DOHH2 (cell line): Measurements from ENCODE around the gene DPRX.

Experiments
- H3F3A ChIP-seq: fragments of 200-600 bp; sonication (generic), shearing (Covaris generic); 2 replicates; pipeline ENCODE4 v1.6.0; 2016; ENCODE audit warnings: antibody characterized with exemption, mild to moderate bottlenecking; ENCODE audit not compliant: control insufficient read depth, insufficient read depth
- H3K27ac ChIP-seq: fragments of 200-600 bp; sonication (generic); 2 replicates; pipeline ENCODE4 v1.5.1; 2014; ENCODE audit warnings: low read depth, mild to moderate bottlenecking, low read length, moderate library complexity
- H3K27me3 ChIP-seq: fragments of 200-600 bp; sonication (generic); 2 replicates; pipeline ENCODE4 v1.6.1; 2014; ENCODE audit warnings: mild to moderate bottlenecking, low read length, mixed read lengths; ENCODE audit not compliant: control insufficient read depth
- H3K36me3 ChIP-seq: fragments of 200-600 bp; sonication (generic); 2 replicates; pipeline ENCODE4 v1.6.1; 2014; ENCODE audit warnings: mild to moderate bottlenecking, low read length, moderate library complexity, mixed read lengths; ENCODE audit not compliant: control insufficient read depth
- H3K4me1 ChIP-seq: fragments of 200-600 bp; sonication (generic); 2 replicates; pipeline ENCODE4 v1.6.1; 2014; ENCODE audit warnings: mild to moderate bottlenecking, low read length, mixed read lengths; ENCODE audit not compliant: control insufficient read depth
- H3K4me2 ChIP-seq: fragments of 200-600 bp; sonication (generic); 2 replicates; pipeline ENCODE4 v1.6.0; 2014; ENCODE audit warnings: mild to moderate bottlenecking, low read length, moderate library complexity
- H3K4me3 ChIP-seq: fragments of 200-600 bp; sonication (generic); 2 replicates; pipeline ENCODE4 v1.5.1; 2014; ENCODE audit warnings: mild to moderate bottlenecking, low read length, mixed read lengths
- H3K79me2 ChIP-seq: fragments of 200-600 bp; sonication (generic); 2 replicates; pipeline ENCODE4 v1.6.1; 2014; ENCODE audit warnings: mild to moderate bottlenecking, low read length, mixed read lengths; ENCODE audit not compliant: control insufficient read depth
- H3K9me2 ChIP-seq: fragments of 200-600 bp; sonication (generic); replicated peaks from 2 replicates; pipeline ENCODE4 v1.6.1; 2014; ENCODE audit warnings: mild to moderate bottlenecking, low read length, mixed read lengths; ENCODE audit not compliant: control insufficient read depth
- H3K9me3 ChIP-seq: fragments of 200-600 bp; sonication (generic); 2 replicates; pipeline ENCODE4 v1.6.1; 2014; ENCODE audit warnings: antibody characterized with exemption, low read length, mixed read lengths; ENCODE audit not compliant: control insufficient read depth, insufficient read depth
- H4K20me1 ChIP-seq: fragments of 200-600 bp; sonication (generic); 2 replicates; pipeline ENCODE4 v1.6.0; 2014; ENCODE audit warnings: low read depth, mild to moderate bottlenecking, antibody characterized with exemption, low read length, moderate library complexity; ENCODE audit not compliant: control insufficient read depth, insufficient read depth
- EZH2phosphoT487 ChIP-seq: fragments of 200-600 bp; sonication (generic); IDR thresholded peaks from 2 replicates; pipeline ENCODE4 v1.6.1; 2017; ENCODE audit warnings: borderline replicate concordance, mild to moderate bottlenecking, antibody characterized with exemption, low read length, moderate library complexity, mixed read lengths
- TF ChIP-seq, protein P1 (sequence below): fragments of 200-600 bp; sonication (generic); IDR thresholded peaks from one replicate; pipeline ENCODE4 v1.5.1; 2014; ENCODE audit warnings: antibody characterized with exemption, mild to moderate bottlenecking, low read depth, low read length; ENCODE audit not compliant: poor library complexity, severe bottlenecking

DPRX gene

GRCh38 chr19:53634768-53635167, 3.0 kb downstream of the DPRX start:
- Histone ChIP-seq H3K79me2 (no peaks in the 10 kb centered on the region), H3K4me1 (no peaks in the 10 kb centered on the region), H3K4me3 (no peak overlapping the region), H3F3A (no peaks in the 10 kb centered on the region), H3K27ac (no peak overlapping the region), H3K9me3 (peaks cover 11% of the 10 kb centered on the region; the same call in 1 of the 2 replicates), H3K27me3 (no peaks in the 10 kb centered on the region), H3K4me2 (no peak overlapping the region), H3K9me2 (no peaks in the 10 kb centered on the region), H3K36me3 (no peaks in the 10 kb centered on the region), H4K20me1 (no peaks in the 10 kb centered on the region)
- TF ChIP-seq, protein P1, sequence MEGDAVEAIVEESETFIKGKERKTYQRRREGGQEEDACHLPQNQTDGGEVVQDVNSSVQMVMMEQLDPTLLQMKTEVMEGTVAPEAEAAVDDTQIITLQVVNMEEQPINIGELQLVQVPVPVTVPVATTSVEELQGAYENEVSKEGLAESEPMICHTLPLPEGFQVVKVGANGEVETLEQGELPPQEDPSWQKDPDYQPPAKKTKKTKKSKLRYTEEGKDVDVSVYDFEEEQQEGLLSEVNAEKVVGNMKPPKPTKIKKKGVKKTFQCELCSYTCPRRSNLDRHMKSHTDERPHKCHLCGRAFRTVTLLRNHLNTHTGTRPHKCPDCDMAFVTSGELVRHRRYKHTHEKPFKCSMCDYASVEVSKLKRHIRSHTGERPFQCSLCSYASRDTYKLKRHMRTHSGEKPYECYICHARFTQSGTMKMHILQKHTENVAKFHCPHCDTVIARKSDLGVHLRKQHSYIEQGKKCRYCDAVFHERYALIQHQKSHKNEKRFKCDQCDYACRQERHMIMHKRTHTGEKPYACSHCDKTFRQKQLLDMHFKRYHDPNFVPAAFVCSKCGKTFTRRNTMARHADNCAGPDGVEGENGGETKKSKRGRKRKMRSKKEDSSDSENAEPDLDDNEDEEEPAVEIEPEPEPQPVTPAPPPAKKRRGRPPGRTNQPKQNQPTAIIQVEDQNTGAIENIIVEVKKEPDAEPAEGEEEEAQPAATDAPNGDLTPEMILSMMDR = no peak
- TF ChIP-seq EZH2phosphoT487 = no peak

- H3F3A ChIP-seq = no peaks in the 10 kb centered on the region
- H3K36me3 ChIP-seq = no peaks in the 10 kb centered on the region
- H3K9me3 ChIP-seq = peaks cover 3% of the 10 kb centered on the region; the same call in 1 of the 2 replicates
- H3K79me2 ChIP-seq = no peaks in the 10 kb centered on the region
- no peak overlapping the region for H3K27ac ChIP-seq
- H4K20me1 ChIP-seq = no peaks in the 10 kb centered on the region
- H3K4me3 ChIP-seq = no peak overlapping the region
- no peak overlapping the region for H3K4me2 ChIP-seq
- H3K9me2 ChIP-seq = no peaks in the 10 kb centered on the region
- no peaks in the 10 kb centered on the region for H3K4me1 ChIP-seq
- no peak for TF ChIP-seq EZH2phosphoT487
- TF ChIP-seq, protein P1 = no peak
- H3K27me3 ChIP-seq = no peaks in the 10 kb centered on the region
Observed at GRCh38 chr19:53639471-53639870, 7.7 kb downstream of the DPRX start.

DNA sequence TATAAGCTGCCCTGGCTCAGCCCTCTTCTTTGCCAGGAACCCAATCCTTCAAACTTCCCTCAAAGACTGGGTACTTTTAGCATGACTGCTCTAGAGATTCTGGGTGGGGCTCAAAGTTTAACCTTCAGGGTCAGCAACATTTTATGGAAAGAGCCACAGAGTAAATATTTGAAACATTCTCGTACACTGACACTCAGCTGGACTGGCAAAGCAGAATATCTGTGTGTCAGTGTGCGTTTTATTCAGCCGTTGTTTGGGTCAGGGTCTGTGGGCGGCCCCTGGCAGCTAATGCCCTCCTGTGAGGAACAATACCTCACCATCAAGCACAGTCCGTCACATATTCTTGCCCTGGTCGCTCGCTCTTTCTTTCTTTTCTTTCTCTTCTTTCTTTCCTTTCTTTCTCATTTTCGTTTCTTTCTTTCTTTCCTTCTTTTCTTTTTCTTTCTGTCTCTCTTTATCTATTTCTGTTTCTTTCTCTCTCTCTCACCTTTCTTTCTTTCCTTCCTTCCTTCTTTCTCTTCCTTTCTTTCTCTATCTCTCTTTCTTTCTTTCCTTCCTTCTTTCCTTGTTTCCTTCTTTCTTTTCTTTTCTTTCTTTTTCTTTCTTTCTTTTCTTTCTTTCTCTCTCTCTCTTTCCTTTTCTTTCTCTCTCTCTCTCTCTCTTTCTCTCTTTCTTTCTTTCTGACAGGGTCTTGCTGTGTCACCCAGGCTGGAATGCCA, 10.7 kb downstream of the DPRX start:
- Histone ChIP-seq H3K79me2 (no peaks in the 10 kb centered on the region), H3K4me1 (no peaks in the 10 kb centered on the region), H3K9me2 (no peaks in the 10 kb centered on the region), H3K27me3 (no peaks in the 10 kb centered on the region), H3F3A (no peaks in the 10 kb centered on the region), H3K27ac (no peak overlapping the region), H4K20me1 (no peaks in the 10 kb centered on the region), H3K4me2 (no peak overlapping the region), H3K9me3 (peaks cover 6% of the 10 kb centered on the region; the same call in 1 of the 2 replicates), H3K4me3 (no peak overlapping the region), H3K36me3 (no peaks in the 10 kb centered on the region)
- TF ChIP-seq, protein P1 = no peak
- TF ChIP-seq EZH2phosphoT487 = no peak
